Measurements from ENCODE around the gene EML3.
"Not testable (repeated sequence)": the region's sequence is repeated elsewhere in the genome, so short reads cannot be mapped to it uniquely, and the experiment has no call there.

EML3 gene

GRCh38 chr11:62573006-62573591, 39.5 kb downstream of the EML3 start:
- DNase-seq (ENCODE audit: low read depth), result no peak

GRCh38 chr11:62572431-62572830, 40.1 kb downstream of the EML3 start:
- no peak for DNase-seq (ENCODE audit: low read depth)

GRCh38 chr11:62571493-62571892, 41.1 kb downstream of the EML3 start:
- not testable (repeated sequence) for DNase-seq (ENCODE audit: low read depth)

- DNase-seq (ENCODE audit: low read depth), result not testable (repeated sequence)
These were observed 41.7 kb downstream of the EML3 start for GRCh38 chr11:62570903-62571302.

GRCh38 chr11:62569611-62570010, 43.0 kb downstream of the EML3 start:
- DNase-seq (ENCODE audit: low read depth), result no peak

GRCh38 chr11:62567018-62567633, 45.4 kb downstream of the EML3 start:
- DNase-seq (ENCODE audit: low read depth), result no peak

GRCh38 chr11:62566247-62566646, 46.3 kb downstream of the EML3 start:
- DNase-seq (ENCODE audit: low read depth), result no peak

- no peak for DNase-seq (ENCODE audit: low read depth)
These were observed 47.3 kb downstream of the EML3 start for GRCh38 chr11:62565100-62565802.

- not testable (repeated sequence) for DNase-seq (ENCODE audit: low read depth)
These were observed 50.8 kb downstream of the EML3 start for GRCh38 chr11:62561677-62562230.

- DNase-seq (ENCODE audit: low read depth), result no peak
These were observed 51.9 kb downstream of the EML3 start for GRCh38 chr11:62560566-62561103.

GRCh38 chr11:62559626-62560025, 52.9 kb downstream of the EML3 start:
- DNase-seq (ENCODE audit: low read depth), result not testable (repeated sequence)

- DNase-seq (ENCODE audit: low read depth), result no peak
These were observed 53.4 kb downstream of the EML3 start for GRCh38 chr11:62559204-62559603.

GRCh38 chr11:62558669-62559068, 53.9 kb downstream of the EML3 start:
- DNase-seq (ENCODE audit: low read depth), result no peak

GRCh38 chr11:62556875-62557631, 55.5 kb downstream of the EML3 start:
- DNase-seq (ENCODE audit: low read depth), result no peak

- DNase-seq (ENCODE audit: low read depth), result peak; percentile 63
These were observed 56.3 kb downstream of the EML3 start for GRCh38 chr11:62556108-62556874.

- DNase-seq (ENCODE audit: low read depth), result no peak
These were observed 57.0 kb downstream of the EML3 start for GRCh38 chr11:62555464-62556107.

GRCh38 chr11:62554387-62555167, 58.0 kb downstream of the EML3 start:
- no peak for DNase-seq (ENCODE audit: low read depth)

- no peak for DNase-seq (ENCODE audit: low read depth)
These were observed 58.7 kb downstream of the EML3 start for GRCh38 chr11:62553839-62554361.

GRCh38 chr11:62553080-62553838, 59.3 kb downstream of the EML3 start:
- DNase-seq (ENCODE audit: low read depth), result no peak
